MM.1S (cell line): Measurements from ENCODE around the gene SPATS2.
A peak's percentile ranks its signal among the peaks of the same experiment; 100 is the strongest.

Experiments used
- DNase-seq: peaks from one replicate; pipeline ENCODE4 v3.0.0-alpha.2; 2015
- H2AFZ ChIP-seq: fragments of 300-600 bp; sonication (generic); 2 replicates; pipeline ENCODE4 v1.6.0; 2016; ENCODE audit warnings: antibody characterized with exemption, low read length
- H3F3A ChIP-seq: fragments of 300-600 bp; sonication (generic); 2 replicates; pipeline ENCODE4 v1.6.1; 2016; ENCODE audit warnings: mild to moderate bottlenecking, antibody characterized with exemption, low read length, moderate library complexity, mixed read lengths; ENCODE audit not compliant: insufficient read depth
- H3K27ac ChIP-seq: fragments of 300-600 bp; sonication (generic); 2 replicates; pipeline ENCODE4 v1.5.1; 2016; ENCODE audit warnings: mild to moderate bottlenecking, low read length
- H3K27me3 ChIP-seq: fragments of 300-600 bp; sonication (generic); replicated peaks from 2 replicates; pipeline ENCODE4 v1.6.0; 2016; ENCODE audit warnings: low read length; ENCODE audit not compliant: insufficient read depth
- H3K36me3 ChIP-seq: fragments of 300-600 bp; sonication (generic); replicated peaks from 2 replicates; pipeline ENCODE4 v1.6.1; 2016; ENCODE audit warnings: mild to moderate bottlenecking, low read length, mixed read lengths; ENCODE audit not compliant: insufficient read depth
- H3K4me1 ChIP-seq: fragments of 300-600 bp; sonication (generic); 2 replicates; pipeline ENCODE4 v1.6.1; 2016; ENCODE audit warnings: low read length, mixed read lengths
- H3K4me2 ChIP-seq: fragments of 300-600 bp; sonication (generic); 2 replicates; pipeline ENCODE4 v1.6.0; 2016; ENCODE audit warnings: low read depth, low read length
- H3K4me3 ChIP-seq: fragments of 300-600 bp; sonication (generic); 2 replicates; pipeline ENCODE4 v1.5.1; 2016; ENCODE audit warnings: low read length, mixed read lengths
- H3K79me2 ChIP-seq: fragments of 300-600 bp; sonication (generic); 2 replicates; pipeline ENCODE4 v1.6.1; 2016; ENCODE audit warnings: mixed run types, low read length, mixed read lengths
- H3K9ac ChIP-seq: fragments of 300-600 bp; sonication (generic); 2 replicates; pipeline ENCODE4 v1.6.1; 2016; ENCODE audit warnings: low read length, mixed read lengths
- H3K9me2 ChIP-seq: fragments of 300-600 bp; sonication (generic); replicated peaks from 2 replicates; pipeline ENCODE4 v1.6.1; 2016; ENCODE audit warnings: mild to moderate bottlenecking, low read length, mixed read lengths; ENCODE audit not compliant: insufficient read depth
- H3K9me3 ChIP-seq: fragments of 300-600 bp; sonication (generic); replicated peaks from 2 replicates; pipeline ENCODE4 v1.6.1; 2016; ENCODE audit warnings: mild to moderate bottlenecking, low read length, mixed read lengths; ENCODE audit not compliant: insufficient read depth
- H4K20me1 ChIP-seq: fragments of 300-600 bp; sonication (generic); 2 replicates; pipeline ENCODE4 v1.6.1; 2016; ENCODE audit warnings: mild to moderate bottlenecking, low read length, moderate library complexity, mixed read lengths; ENCODE audit not compliant: insufficient read depth
- CTCF ChIP-seq: fragments of 300-600 bp; sonication (generic); IDR thresholded peaks from 2 replicates; pipeline ENCODE4 v1.5.1; 2016; ENCODE audit warnings: antibody characterized with exemption, low read length, mixed read lengths
- EZH2 ChIP-seq: fragments of 300-600 bp; sonication (generic); optimal IDR thresholded peaks from 2 replicates; pipeline ENCODE3; 2017; ENCODE audit warnings: low read depth, mild to moderate bottlenecking, antibody characterized with exemption, low read length, mixed read lengths
- EZH2phosphoT487 ChIP-seq: fragments of 300-600 bp; sonication (generic); IDR thresholded peaks from 2 replicates; pipeline ENCODE4 v1.6.1; 2018; ENCODE audit warnings: antibody characterized with exemption, low read length

SPATS2 gene

DNA sequence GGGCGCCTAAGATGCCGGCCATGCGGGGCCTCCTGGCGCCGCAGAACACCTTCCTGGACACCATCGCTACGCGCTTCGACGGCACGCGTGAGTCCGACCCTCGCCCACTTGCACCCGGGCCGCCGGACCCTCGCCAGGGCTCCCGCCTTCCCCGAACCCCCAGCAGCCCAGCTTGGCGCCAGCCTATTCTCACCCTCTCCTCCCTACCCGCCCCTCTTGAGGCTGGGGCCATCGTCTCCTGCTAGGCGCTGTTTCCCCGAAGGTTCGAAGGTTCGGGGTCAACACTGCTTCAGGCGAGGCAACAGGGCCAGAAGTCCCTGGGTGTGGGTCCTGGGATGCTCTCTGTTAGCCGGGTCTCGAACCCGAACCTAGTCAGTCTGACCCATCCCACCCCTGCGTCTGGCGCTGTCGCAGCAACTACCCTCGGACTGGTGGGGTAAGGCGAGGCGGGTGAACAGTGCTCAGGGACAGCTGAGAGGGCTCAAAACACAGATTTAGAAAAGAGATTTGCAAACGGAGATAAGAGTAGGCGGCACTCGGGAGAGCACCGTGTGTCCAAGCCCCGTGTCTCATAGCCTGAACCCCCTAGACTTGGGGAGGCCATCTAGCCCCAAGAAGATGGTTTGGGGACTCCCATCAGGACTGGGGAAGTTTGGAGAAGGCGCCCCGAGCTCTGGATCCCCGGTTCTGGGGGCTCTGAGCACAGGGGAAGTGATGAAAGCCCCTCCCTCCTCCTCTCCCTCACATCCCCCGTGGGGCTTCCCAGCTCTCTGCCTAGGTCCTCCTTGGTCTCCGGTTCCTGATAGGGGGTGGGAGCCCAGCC is 172.4 kb downstream of the SPATS2 start:
- 0 out of 2 replicates have a peak, but pooled peaks cover 9% of the 10 kb centered on the region for H3F3A ChIP-seq
- no peak overlapping the region for H3K9ac ChIP-seq
- H3K9me2 ChIP-seq = no peaks in the 10 kb centered on the region
- H3K27me3 ChIP-seq = peaks cover 35% of the 10 kb centered on the region
- H4K20me1 ChIP-seq = no peaks in the 10 kb centered on the region
- H3K9me3 ChIP-seq = no peaks in the 10 kb centered on the region
- H3K4me3 ChIP-seq = no peak overlapping the region
- no peaks in the 10 kb centered on the region for H3K36me3 ChIP-seq
- no peak for DNase-seq
- H3K4me2 ChIP-seq = no peak overlapping the region
- H3K27ac ChIP-seq = no peak overlapping the region
- no peak overlapping the region for H2AFZ ChIP-seq
- TF ChIP-seq EZH2phosphoT487 (no peak), EZH2 (peak; percentile 92)
- no peaks in the 10 kb centered on the region for H3K79me2 ChIP-seq
- no peaks in the 10 kb centered on the region for H3K4me1 ChIP-seq

- Histone ChIP-seq H3K4me3 (no peak overlapping the region), H4K20me1 (no peaks in the 10 kb centered on the region), H3K4me2 (no peak overlapping the region), H3K27me3 (peaks cover 35% of the 10 kb centered on the region), H3F3A (0 out of 2 replicates have a peak, but pooled peaks cover 7% of the 10 kb centered on the region), H3K9ac (no peak overlapping the region), H2AFZ (no peak overlapping the region), H3K9me3 (no peaks in the 10 kb centered on the region), H3K36me3 (no peaks in the 10 kb centered on the region), H3K4me1 (no peaks in the 10 kb centered on the region), H3K27ac (no peak overlapping the region), H3K9me2 (no peaks in the 10 kb centered on the region), H3K79me2 (no peaks in the 10 kb centered on the region)
- no peak for DNase-seq
- TF ChIP-seq EZH2phosphoT487 = no peak
- TF ChIP-seq CTCF = no peak
- no peak for TF ChIP-seq EZH2
Measured at GRCh38 chr12:49540229-49541139, 173.2 kb downstream of the SPATS2 start.

DNA sequence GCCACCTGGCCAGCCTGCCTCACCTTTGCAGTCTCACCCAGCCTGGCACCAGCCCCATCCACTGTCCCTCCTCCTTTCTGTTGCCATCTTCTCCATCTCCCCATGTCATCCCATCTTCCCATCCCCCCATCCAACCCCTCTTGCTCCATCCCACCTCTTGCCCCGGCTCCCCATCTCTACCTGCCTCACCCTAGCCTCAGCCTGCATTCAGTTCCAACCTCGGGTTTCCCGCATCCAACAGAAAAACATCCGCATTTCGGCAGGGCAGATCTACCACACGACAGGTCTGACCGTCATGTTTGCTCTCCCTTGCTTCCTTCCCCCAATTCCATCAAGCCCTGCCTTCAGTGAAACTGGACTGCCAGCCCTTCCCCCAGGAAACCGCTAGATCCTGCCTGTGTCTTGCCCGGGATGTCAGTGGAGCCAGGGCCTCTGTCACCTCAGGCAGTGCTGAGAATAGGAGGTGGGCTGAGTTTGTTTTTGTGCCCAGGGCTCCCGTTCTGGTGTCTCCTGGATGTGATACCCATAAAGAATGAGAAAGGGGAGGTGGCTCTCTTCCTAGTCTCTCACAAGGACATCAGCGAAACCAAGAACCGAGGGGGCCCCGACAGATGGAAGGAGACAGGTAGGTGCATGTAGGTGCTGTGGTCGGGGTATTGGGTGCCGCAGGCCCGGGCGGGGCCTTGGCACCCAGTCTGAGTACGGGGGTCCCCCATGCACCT is 174.0 kb downstream of the SPATS2 start:
- Histone ChIP-seq H3K4me3 (no peak overlapping the region), H3K4me2 (no peak overlapping the region), H3K27me3 (peaks cover 34% of the 10 kb centered on the region), H3K79me2 (no peaks in the 10 kb centered on the region), H3K9me3 (no peaks in the 10 kb centered on the region), H3K36me3 (no peaks in the 10 kb centered on the region), H2AFZ (no peak overlapping the region), H3K9me2 (no peaks in the 10 kb centered on the region), H3F3A (0 out of 2 replicates have a peak, but pooled peaks cover 7% of the 10 kb centered on the region), H3K9ac (no peak overlapping the region), H3K27ac (no peak overlapping the region), H3K4me1 (no peaks in the 10 kb centered on the region), H4K20me1 (no peaks in the 10 kb centered on the region)
- TF ChIP-seq EZH2phosphoT487 (no peak), CTCF (no peak), EZH2 (no peak)
- no peak for DNase-seq
